Stimulated activated CD4-positive, alpha-beta T cell treated with anti-CD3 and anti-CD28 coated beads, Interleukin-12 subunit alpha, Interleukin-12 subunit beta, amount 100 ng/mL, for 48 hours (primary cell): ENCODE results near the gene CCDC88C.

Experiments
- DNase-seq, 3 donors: peaks; one replicate each; pipeline ENCODE4 v3.0.0-alpha.2; 2020; ENCODE audit warnings: low read depth in 2 of 3, low spot score in 1 of 3

CCDC88C gene

GRCh38 chr14:91378930-91379578 is 38.6 kb downstream of the CCDC88C start:
- no peak for DNase-seq

GRCh38 chr14:91377700-91378652 is 39.6 kb downstream of the CCDC88C start:
- peak in 2 of 3 donors; percentile 49 to 53 for DNase-seq

GRCh38 chr14:91376547-91377477 is 40.8 kb downstream of the CCDC88C start:
- no peak for DNase-seq

- no peak for DNase-seq
These were observed 41.7 kb downstream of the CCDC88C start for GRCh38 chr14:91375720-91376452.

GRCh38 chr14:91374879-91375702 is 42.5 kb downstream of the CCDC88C start:
- DNase-seq: no peak

- no peak for DNase-seq
These were observed 43.2 kb downstream of the CCDC88C start for GRCh38 chr14:91374287-91374878.

- DNase-seq: no peak
These were observed 43.9 kb downstream of the CCDC88C start for GRCh38 chr14:91373591-91374254.

- no peak for DNase-seq
These were observed 44.7 kb downstream of the CCDC88C start for GRCh38 chr14:91372671-91373495.

GRCh38 chr14:91371990-91372375 is 45.6 kb downstream of the CCDC88C start:
- DNase-seq: no peak

GRCh38 chr14:91371011-91371989 is 46.3 kb downstream of the CCDC88C start:
- DNase-seq: no peak

GRCh38 chr14:91369628-91370445 is 47.8 kb downstream of the CCDC88C start:
- no peak for DNase-seq

- DNase-seq: no peak
These were observed 48.7 kb downstream of the CCDC88C start for GRCh38 chr14:91368776-91369416.

- DNase-seq: peak in 1 of 3 donors; percentile 36
These were observed 50.1 kb downstream of the CCDC88C start for GRCh38 chr14:91367173-91368171.

GRCh38 chr14:91366749-91367148 is 50.9 kb downstream of the CCDC88C start:
- no peak for DNase-seq
